ENCODE results near the gene UBAC2.

UBAC2 gene

DNA sequence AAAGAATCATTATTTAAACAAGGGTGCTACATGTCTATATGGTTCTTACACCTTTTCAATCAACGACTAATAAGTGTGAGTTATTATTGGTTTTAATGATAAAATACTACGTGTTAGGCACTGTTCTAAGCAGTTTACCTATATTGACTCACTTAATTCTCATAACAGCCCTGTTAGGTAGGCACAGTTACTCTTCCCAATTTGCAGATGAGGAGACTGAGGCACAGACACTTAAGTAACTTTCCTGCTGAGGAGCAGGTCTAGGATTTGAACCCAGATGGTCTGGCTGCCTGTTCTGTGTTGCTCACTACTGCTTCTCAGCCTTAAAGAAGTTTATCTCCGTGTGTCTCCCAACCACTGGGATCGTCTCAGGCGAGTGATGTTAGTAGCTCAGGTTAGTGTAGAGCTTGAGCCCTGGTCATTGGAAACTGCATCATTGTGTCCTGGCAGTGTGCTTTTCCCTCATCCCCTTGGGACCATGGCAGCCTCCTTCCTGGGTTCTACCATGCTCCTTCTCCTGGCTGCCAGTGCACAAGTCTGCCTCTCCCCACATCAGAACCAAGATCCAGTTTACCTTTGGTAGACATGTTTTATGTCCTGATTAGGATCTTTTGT, 10.9 kb downstream of the UBAC2 start:
- ChIA-PET CTCF (interaction anchor here (0.9 to 2.2 kb wide), 2 partner anchors 10 to 14 kb away, joined by 4 to 6 read pairs; no protein-coding TSS in a partner anchor), POLR2A (no interaction called here)
- DNase-seq (ENCODE audit: low read depth, low spot score): no peak
- no peak overlapping the region for H3K4me3 ChIP-seq (ENCODE audit: low read depth, low read length)
- no peak for TF ChIP-seq CTCF (IDR thresholded peaks at IDR 0.05; ENCODE audit: insufficient read depth, low read length, missing control alignments)

DNA sequence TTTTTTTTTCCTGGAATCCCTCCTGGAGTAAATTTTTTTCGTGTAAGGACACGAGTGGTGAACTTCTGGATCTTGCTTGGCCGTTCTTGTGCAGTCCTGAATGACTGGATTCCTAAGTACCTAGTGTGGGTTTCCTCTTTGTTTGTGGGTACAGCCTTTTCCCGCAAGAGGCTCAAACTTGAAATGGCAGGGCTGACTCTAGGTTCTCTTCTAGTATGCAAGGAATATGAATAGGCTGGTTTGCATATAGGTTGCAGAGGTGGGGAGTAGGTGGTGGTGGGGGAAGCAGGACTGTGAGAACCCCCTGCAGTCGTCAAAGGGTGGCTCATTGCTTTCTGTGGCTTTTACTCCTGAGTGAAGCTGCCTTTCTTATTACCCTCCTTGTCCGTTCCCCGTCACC, 13.6 kb downstream of the UBAC2 start:
- no peak for TF ChIP-seq CTCF (IDR thresholded peaks at IDR 0.05; ENCODE audit: insufficient read depth, low read length, missing control alignments)
- H3K4me3 ChIP-seq (ENCODE audit: low read depth, low read length): no peak overlapping the region
- ChIA-PET POLR2A (no interaction called here), CTCF (interaction anchor here (1.3 kb wide), 1 partner anchor 13 kb away, joined by 3 read pairs; no protein-coding TSS in a partner anchor)
- DNase-seq (ENCODE audit: low read depth, low spot score): no peak

DNA sequence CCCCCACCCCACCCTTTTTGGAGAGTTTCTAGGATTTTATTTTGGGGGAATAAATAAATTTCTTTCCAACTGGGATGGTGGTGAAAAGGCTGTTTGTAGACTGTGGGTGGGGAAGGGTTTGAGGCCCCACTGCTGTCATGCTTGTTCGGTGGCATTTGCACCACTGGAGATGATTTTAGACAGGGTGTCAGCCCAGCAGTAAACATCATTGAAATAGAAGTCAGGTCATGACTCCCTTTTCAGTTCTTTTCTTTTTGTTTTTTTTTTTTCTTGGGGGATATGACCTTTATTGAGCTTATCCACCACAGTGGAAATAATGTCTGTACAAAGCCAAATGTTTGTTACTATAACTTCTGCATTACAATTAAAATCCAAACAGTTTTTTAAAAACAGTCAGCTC, 14.1 kb downstream of the UBAC2 start:
- POLR2A ChIA-PET: no interaction called here
- no peak for DNase-seq (ENCODE audit: low read depth, low spot score)
- no peak for TF ChIP-seq CTCF (IDR thresholded peaks at IDR 0.05; ENCODE audit: insufficient read depth, low read length, missing control alignments)
- no peak overlapping the region for H3K4me3 ChIP-seq (ENCODE audit: low read depth, low read length)
- CTCF ChIA-PET: interaction anchor here (0.8 to 0.9 kb wide), 2 partner anchors 13 to 28 kb away, joined by 3 to 4 read pairs; no protein-coding TSS in a partner anchor

- CTCF ChIA-PET: interaction anchor here (0.8 to 0.9 kb wide), 2 partner anchors 14 to 28 kb away, joined by 3 to 4 read pairs; no protein-coding TSS in a partner anchor
- TF ChIP-seq CTCF (IDR thresholded peaks at IDR 0.05; ENCODE audit: insufficient read depth, low read length, missing control alignments): no peak
- POLR2A ChIA-PET: no interaction called here
- H3K4me3 ChIP-seq (ENCODE audit: low read depth, low read length): no peak overlapping the region
- no peak for DNase-seq (ENCODE audit: low read depth, low spot score)
Observed at GRCh38 chr13:99215184-99215830, 14.7 kb downstream of the UBAC2 start.

DNA sequence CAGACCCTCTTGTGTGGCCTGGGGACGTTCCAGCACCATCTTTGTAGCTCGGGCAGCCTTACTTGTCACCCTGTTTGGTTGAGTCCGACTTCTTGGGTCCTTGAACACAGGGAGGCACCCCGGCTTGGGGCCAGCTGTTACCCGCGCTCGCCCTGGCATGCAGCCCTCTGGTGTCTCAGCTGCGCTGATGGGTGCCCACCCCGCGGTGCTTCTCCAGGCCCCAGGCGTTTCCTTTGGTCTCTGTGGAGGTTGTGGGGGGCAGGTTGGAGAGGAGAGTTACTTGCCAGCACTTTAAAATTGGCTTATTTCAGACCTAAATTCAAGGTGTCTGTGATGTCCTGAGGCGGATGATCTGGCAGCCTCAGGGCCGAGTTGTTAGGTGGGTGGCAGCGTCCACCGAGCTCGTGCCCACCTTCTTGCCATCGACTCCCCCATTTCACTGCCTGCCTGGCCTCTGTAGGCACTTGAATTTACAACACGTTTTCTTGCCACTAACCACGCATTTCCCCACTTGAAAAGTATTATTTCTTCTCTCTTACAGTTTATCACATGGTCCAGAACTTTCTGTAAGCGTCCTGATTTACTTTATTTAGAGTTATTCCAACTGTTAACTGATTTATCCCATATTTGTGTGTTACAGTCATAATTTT, 16.9 kb downstream of the UBAC2 start:
- DNase-seq (ENCODE audit: low read depth, low spot score): no peak
- H3K4me3 ChIP-seq (ENCODE audit: low read depth, low read length): no peak overlapping the region
- TF ChIP-seq CTCF (IDR thresholded peaks at IDR 0.05; ENCODE audit: insufficient read depth, low read length, missing control alignments): no peak
- ChIA-PET CTCF (no interaction called here), POLR2A (no interaction called here)

DNA sequence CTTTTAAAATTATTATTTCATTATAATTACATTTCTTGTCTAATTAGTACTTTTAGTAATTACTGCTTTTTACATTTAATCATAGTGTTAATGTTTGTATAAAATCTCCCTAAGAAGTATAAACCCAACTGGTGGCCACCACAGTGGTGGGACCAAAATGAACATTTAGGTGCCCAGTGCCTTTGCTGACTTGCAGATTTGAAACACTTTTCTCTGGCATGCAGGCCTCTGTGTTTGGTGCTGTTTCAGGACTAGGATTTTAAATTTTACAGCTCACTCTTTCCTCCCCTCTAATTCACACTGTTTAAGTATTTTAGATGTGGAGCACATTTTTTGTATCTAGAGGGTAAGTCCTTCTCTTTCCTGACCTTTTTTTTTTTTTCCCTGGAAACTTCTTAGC, 17.5 kb downstream of the UBAC2 start:
- POLR2A ChIA-PET: no interaction called here
- DNase-seq (ENCODE audit: low read depth, low spot score): no peak
- no peak for TF ChIP-seq CTCF (IDR thresholded peaks at IDR 0.05; ENCODE audit: insufficient read depth, low read length, missing control alignments)
- CTCF ChIA-PET: interaction anchor here (0.9 to 1.5 kb wide), 2 partner anchors 17 to 18 kb away, joined by 3 to 4 read pairs; partner anchors contain the start of gene UBAC2
- no peak overlapping the region for H3K4me3 ChIP-seq (ENCODE audit: low read depth, low read length)

All from AG04449 (cell line).